ENCODE data around the gene GREB1L.
"Not testable (repeated sequence)": the region's sequence is repeated elsewhere in the genome, so short reads cannot be mapped to it uniquely, and the experiment has no call there.

GREB1L gene

DNA sequence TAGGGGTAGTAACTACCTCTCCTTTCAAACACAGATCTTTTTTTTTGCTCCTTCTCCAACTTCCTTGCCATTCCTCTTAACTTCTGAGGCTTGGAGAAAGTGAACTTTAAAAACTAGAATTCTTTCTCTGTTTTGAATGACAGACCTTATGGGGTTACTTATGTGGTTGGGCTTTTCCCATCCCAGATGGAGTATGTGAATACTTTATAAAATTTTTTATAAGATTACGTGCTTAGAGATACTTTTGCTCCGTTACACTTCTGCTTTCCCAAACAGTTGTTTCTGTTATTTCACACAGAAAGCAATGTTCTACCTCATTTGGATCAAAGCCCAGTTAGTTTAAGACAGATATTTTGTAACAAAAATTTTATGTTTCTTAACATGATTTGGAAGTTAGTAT is 20.2 kb downstream of the GREB1L start:
- in situ Hi-C loops (cut with HindIII; ENCODE audit: low sequenced_read_pairs), result no loop called here

DNA sequence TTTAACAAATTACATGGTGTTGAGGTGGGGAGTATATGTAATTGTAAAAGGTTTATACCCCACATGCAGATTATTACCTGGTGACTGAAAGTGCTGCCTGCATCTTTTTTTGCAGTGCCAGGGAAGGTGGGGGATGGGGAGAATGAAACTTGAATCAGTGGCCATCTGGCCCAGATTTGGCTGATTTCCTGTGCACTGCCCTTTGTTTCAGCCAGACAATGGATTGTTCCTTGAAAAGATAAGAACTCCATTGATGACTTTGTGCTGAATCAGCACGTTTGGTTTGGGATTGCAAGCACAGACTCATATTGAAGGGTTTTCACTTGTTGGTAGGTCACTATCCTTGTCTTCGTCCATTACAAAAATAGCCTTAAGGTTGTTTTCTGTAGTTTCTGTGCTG is 20.9 kb downstream of the GREB1L start:
- in situ Hi-C loops (cut with HindIII; ENCODE audit: low sequenced_read_pairs), result no loop called here

DNA sequence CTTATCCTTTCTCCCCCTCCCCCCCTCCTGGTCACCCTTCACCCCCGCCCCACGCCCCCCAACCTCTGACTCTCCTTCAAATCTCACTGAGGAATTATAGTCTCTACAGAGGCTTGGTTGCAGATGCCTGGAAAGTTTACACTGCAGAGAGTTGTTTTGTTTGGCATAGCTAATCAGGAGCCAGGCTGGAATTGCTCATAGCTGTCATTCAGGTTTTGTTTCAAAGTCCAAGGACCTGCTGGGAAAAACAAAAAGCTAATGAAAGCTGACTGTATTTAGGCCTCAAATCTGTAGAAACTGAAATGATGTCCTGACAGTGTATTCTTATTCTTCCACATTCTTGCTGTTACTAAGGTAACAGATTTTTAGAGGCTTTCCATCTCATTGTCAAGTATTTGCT is 22.6 kb downstream of the GREB1L start:
- in situ Hi-C loops (cut with HindIII; ENCODE audit: low sequenced_read_pairs), result no loop called here

- in situ Hi-C loops (cut with HindIII; ENCODE audit: low sequenced_read_pairs), result no loop called here
Observed at GRCh38 chr18:21265971-21266673, 24.1 kb downstream of the GREB1L start.

- in situ Hi-C loops (cut with HindIII; ENCODE audit: low sequenced_read_pairs), result no loop called here
Observed at GRCh38 chr18:21267400-21267799, 25.4 kb downstream of the GREB1L start.

DNA sequence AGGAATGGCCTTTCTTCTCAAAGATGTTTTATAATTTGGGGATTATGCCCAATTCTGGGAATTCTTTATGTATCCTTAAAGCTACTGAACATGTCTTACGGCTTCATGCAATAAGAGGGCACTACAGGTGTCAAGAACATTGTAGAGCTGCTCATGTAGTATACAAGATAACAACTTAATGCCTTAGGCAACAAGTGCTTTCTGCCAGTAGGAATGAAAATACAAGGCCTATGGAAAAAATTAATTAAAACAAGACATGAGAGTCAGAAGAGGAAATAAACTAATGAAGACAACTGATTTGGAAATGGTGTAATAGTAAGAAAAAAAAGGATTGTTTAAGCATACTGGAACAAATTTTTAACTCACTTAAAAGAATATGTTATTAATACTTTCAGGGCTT is 27.3 kb downstream of the GREB1L start:
- in situ Hi-C loops (cut with HindIII; ENCODE audit: low sequenced_read_pairs), result no loop called here

DNA sequence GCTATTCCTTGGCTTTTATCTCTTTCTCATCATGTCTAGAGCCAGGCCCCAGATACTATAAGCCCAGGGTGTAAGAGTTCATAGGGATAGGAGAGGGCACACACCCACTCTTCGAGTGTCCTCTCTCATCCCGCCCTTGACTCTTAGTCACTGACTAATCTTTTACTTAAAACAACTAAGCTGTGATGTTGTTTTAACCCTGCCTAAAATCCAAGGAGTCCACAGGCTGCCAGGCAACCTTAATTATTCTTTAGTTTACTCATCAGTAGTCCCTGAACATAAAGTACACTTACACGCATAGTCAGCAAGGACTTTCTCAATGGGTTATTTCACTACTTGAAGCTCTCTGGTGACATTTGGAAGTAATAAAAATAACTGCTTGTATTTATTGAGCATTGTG is 28.4 kb downstream of the GREB1L start:
- in situ Hi-C loops (cut with HindIII; ENCODE audit: low sequenced_read_pairs), result no loop called here

- in situ Hi-C loops (cut with HindIII; ENCODE audit: low sequenced_read_pairs), result no loop called here
Observed at GRCh38 chr18:21272016-21272579, 30.1 kb downstream of the GREB1L start.

GRCh38 chr18:21273568-21273967 is 31.5 kb downstream of the GREB1L start:
- in situ Hi-C loops (cut with HindIII; ENCODE audit: low sequenced_read_pairs), result no loop called here

DNA sequence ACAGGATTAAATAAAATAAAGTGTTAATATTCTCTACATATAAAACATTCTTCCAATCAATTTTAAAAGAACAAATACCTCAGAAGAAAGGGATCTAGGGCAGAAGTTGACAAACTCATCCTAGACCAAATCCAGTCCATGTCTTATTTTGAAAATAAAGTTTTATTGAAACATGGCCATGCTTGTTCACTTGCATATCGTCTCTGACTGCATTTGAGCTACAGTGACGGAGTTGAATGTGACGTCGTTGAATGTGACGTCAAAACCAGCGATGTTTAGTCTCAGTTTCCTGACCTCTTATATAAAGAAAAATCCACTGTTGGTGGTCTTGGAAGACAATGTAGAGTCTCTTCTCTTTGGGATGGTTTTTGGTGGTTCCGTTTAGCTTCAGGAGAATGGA is 33.6 kb downstream of the GREB1L start:
- in situ Hi-C loops (cut with HindIII; ENCODE audit: low sequenced_read_pairs), result no loop called here

- in situ Hi-C loops (cut with HindIII; ENCODE audit: low sequenced_read_pairs), result no loop called here
Observed at GRCh38 chr18:21277578-21277977, 35.5 kb downstream of the GREB1L start.

GRCh38 chr18:21278218-21278617 is 36.2 kb downstream of the GREB1L start:
- in situ Hi-C loops (cut with HindIII; ENCODE audit: low sequenced_read_pairs), result not testable (repeated sequence)

GRCh38 chr18:21281603-21282002 is 39.6 kb downstream of the GREB1L start:
- in situ Hi-C loops (cut with HindIII; ENCODE audit: low sequenced_read_pairs), result no loop called here

DNA sequence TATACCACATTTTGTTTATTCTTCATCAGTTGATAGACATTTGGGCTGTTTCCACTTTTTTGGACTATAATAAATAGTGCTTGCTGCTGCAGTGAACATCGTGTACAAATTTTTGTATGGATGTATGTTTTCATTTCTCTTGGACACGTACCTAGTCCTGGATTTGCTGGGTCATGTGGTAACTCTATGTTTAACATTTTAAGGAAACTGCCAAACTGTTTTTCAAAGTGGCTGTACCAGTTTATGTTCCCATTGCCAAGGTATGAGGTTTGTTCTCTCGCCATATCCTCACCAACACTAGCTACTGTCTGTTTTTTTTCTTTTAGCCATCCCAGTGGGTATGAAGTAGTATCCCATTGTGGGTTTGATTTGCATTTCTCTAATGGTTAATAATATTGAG is 42.5 kb downstream of the GREB1L start:
- in situ Hi-C loops (cut with HindIII; ENCODE audit: low sequenced_read_pairs), result no loop called here

- in situ Hi-C loops (cut with HindIII; ENCODE audit: low sequenced_read_pairs), result no loop called here
Observed at GRCh38 chr18:21289827-21290226, 47.8 kb downstream of the GREB1L start.

DNA sequence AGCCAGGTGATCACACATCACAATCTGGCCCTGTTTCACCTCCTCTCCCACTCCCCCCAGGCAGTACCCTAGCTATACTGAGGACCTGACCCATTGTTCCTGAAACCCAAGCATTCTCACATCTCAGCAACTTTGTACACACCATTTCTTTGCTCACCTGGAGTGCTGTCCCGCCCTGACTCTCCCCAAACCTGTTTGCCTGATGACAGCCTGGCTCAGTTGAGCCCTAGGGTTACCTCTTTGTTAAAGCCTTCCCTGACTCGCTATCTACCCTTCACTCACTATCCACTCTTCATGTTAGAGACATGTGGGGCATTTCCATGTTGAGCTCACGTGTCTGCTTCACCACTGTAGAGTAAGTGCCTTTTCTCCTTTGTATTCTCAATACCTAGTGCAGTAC is 49.1 kb downstream of the GREB1L start:
- in situ Hi-C loops (cut with HindIII; ENCODE audit: low sequenced_read_pairs), result no loop called here

- in situ Hi-C loops (cut with HindIII; ENCODE audit: low sequenced_read_pairs), result no loop called here
Observed at GRCh38 chr18:21293479-21293878, 51.4 kb downstream of the GREB1L start.

DNA sequence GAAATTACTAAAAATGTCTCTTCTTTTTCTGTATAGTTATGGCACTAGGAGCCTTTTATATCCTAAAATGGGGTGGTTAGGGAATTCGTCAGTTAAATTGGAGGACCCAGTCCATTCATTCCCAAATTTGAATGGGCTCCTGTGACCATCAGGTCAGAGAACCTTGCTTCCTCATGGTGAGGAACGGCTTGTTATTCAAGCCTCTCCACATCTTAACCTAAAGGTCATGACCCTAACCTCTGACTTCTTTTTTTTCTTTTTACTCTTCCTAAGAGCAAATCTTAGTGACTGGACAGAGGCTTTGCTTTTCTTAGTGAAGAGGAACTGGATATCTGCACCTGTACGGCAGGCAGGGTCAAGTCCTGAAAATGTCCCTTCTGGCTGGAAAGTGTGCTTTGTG is 53.1 kb downstream of the GREB1L start:
- in situ Hi-C loops (cut with HindIII; ENCODE audit: low sequenced_read_pairs), result no loop called here

- in situ Hi-C loops (cut with HindIII; ENCODE audit: low sequenced_read_pairs), result no loop called here
Observed at GRCh38 chr18:21296045-21296444, 54.0 kb downstream of the GREB1L start.

GRCh38 chr18:21298351-21298750 is 56.3 kb downstream of the GREB1L start:
- in situ Hi-C loops (cut with HindIII; ENCODE audit: low sequenced_read_pairs), result no loop called here

DNA sequence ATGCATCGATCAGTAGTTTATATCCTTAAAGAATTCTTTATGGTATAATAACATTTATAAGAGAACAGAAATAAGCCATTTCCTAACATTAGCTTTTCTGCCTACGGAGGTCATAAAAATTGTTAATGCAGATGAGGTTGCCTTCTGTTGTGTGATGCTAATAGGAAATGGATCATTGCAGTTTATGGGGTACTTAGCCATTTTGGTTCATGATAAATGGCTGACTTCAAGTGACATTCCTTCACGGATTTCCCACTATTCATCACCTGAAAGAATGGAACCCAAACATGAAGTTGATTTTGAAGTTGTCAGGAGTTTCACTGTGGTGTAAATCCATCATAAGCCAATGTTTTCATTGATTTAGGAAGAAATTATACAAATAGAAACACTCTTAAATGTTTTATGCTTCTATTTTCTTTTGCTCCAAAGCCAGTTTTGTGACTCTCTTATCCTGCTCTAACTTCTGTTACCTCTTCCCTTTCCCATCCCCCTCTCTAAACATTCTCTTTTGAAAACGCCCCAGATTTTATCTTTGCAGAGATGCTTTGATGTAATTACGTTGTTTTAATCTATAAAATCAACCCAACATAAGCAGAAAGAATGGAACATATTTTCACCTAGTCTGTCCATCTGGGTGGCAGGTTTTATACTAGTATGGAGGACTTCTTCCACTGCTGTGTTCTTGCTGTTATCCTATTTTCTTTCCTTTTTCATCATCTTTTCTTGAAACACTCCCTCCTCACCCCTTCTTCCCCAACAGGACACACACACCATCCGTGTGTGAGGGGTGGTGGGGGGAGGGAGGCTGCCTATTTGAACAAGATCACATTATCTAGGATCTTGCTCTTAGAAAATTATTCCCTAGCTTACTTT is 58.2 kb downstream of the GREB1L start:
- in situ Hi-C loops (cut with HindIII; ENCODE audit: low sequenced_read_pairs), result no loop called here

DNA sequence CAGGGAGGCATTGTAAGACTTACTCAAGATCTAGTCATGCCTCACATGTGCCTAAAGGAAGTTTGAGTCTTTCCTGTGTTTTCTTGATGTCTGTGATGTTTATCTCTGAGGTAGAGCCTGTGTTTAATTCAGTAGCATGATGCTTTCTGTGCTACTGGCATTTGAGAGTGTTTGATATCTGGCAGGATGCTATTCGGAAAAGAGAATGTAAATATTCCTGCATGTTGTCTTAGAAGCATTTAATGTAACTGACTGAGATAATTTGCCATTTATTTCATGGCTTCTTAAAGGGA is 58.8 kb downstream of the GREB1L start:
- in situ Hi-C loops (cut with HindIII; ENCODE audit: low sequenced_read_pairs), result no loop called here
